ENCODE measurements around the gene PDLIM4. TPM values are rescaled to one million over a fixed set of nuclear protein-coding genes. Genes with fewer than 3 reads are reported as not detected.

Gene PDLIM4
- total and polyA plus RNA-seq, 3 donors from 2014 or later = 11.8 to 20.5 (median 18.5) TPM

DNA sequence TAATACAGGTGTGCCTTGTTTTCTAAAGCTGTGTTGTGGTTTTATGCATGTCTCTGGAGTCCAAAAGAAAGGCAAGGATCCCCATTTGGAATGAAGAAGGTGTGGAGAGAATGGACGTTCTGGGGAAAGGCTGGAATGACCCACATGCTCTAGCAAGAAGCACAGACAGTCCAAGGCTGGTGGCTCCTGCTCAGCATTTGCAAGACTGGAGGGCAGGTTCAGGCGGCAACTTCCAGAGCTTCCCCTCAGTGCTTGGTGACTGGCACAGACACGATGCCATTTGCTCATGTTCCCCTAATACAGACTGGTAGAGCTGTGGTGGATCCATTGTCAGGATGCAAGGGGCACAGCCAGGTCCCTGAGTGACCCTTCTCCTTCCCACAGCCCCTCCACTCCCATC lies 44.9 kb downstream of the PDLIM4 start:
- H3K9me3 ChIP-seq = no peaks in the 10 kb centered on the region
- 76 to 85% methylated on average over 3 of the region's 3 CpGs for WGBS, 2 donors
- no peak overlapping the region for H3K4me3 ChIP-seq
- no peaks in the 10 kb centered on the region for H3K27me3 ChIP-seq
- intact Hi-C loops (cut with DNase I; ENCODE audit: low total_unique reads) = no loop called here
- H3K27ac ChIP-seq = no peak overlapping the region
- TF ChIP-seq, protein P1, sequence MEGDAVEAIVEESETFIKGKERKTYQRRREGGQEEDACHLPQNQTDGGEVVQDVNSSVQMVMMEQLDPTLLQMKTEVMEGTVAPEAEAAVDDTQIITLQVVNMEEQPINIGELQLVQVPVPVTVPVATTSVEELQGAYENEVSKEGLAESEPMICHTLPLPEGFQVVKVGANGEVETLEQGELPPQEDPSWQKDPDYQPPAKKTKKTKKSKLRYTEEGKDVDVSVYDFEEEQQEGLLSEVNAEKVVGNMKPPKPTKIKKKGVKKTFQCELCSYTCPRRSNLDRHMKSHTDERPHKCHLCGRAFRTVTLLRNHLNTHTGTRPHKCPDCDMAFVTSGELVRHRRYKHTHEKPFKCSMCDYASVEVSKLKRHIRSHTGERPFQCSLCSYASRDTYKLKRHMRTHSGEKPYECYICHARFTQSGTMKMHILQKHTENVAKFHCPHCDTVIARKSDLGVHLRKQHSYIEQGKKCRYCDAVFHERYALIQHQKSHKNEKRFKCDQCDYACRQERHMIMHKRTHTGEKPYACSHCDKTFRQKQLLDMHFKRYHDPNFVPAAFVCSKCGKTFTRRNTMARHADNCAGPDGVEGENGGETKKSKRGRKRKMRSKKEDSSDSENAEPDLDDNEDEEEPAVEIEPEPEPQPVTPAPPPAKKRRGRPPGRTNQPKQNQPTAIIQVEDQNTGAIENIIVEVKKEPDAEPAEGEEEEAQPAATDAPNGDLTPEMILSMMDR (IDR thresholded peaks at IDR 0.05) = no peak
- no peak for TF ChIP-seq POLR2A (IDR thresholded peaks at IDR 0.05)
- no peaks in the 10 kb centered on the region for H3K4me1 ChIP-seq
- H3K36me3 ChIP-seq (ENCODE audit: low read depth, missing control alignments) = no peaks in the 10 kb centered on the region
- DNase-seq = no peak

DNA sequence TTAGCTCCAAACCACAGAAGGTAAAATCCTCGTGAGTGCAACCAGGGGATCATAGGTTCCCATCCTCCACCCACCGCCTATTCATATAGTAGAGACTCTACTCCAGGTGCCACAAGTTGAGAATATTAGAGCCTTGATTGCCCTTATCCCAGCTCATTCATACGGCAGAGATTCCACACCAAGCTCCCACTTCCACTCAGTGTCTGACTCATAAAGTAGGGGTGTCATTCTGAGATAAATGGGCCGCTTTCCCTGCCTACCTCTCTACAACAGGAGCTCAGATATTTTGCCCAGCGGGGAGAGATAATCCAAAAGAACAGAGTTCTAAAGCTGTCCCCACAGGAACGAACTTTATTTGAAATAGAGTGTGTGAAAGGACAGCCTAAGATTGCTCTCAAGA lies 46.1 kb downstream of the PDLIM4 start:
- Histone ChIP-seq H3K9me3 (no peaks in the 10 kb centered on the region), H3K27ac (no peak overlapping the region), H3K4me3 (no peak overlapping the region), H3K4me1 (no peaks in the 10 kb centered on the region), H3K36me3 (ENCODE audit: low read depth, missing control alignments) (no peaks in the 10 kb centered on the region), H3K27me3 (no peaks in the 10 kb centered on the region)
- WGBS, 2 donors = 92 to 97% methylated on average over 6 of the region's 6 CpGs
- intact Hi-C loops (cut with DNase I; ENCODE audit: low total_unique reads) = no loop called here
- TF ChIP-seq, protein P1 (IDR thresholded peaks at IDR 0.05) = no peak
- TF ChIP-seq POLR2A (IDR thresholded peaks at IDR 0.05) = no peak
- no peak for DNase-seq

DNA sequence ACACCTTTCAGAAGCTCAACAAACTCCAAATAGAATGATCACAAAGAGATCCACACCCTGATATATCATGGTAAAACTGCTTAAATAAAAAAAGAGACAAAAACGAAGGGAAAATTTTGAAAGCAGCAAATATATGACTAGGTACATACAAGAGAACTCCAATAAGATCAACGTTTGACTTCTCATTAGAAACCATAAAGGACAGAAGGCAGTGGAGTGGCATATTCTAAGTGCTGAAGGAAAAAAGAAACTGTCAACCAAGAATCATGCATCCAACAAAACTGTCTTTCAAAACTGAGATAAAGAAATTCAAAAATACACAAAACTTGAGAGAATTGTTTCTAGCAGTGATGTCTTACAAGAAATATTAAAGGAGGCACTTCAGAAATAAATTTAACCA lies 47.9 kb downstream of the PDLIM4 start:
- WGBS, 2 donors = 83 to 84% methylated on average over 2 of the region's 2 CpGs
- DNase-seq = no peak
- intact Hi-C loops (cut with DNase I; ENCODE audit: low total_unique reads) = no loop called here
- Histone ChIP-seq H3K9me3 (no peaks in the 10 kb centered on the region), H3K27me3 (no peaks in the 10 kb centered on the region), H3K36me3 (ENCODE audit: low read depth, missing control alignments) (no peaks in the 10 kb centered on the region), H3K4me3 (no peak overlapping the region), H3K27ac (no peak overlapping the region), H3K4me1 (no peaks in the 10 kb centered on the region)
- TF ChIP-seq POLR2A (IDR thresholded peaks at IDR 0.05) = no peak
- TF ChIP-seq, protein P1 (IDR thresholded peaks at IDR 0.05) = no peak

DNA sequence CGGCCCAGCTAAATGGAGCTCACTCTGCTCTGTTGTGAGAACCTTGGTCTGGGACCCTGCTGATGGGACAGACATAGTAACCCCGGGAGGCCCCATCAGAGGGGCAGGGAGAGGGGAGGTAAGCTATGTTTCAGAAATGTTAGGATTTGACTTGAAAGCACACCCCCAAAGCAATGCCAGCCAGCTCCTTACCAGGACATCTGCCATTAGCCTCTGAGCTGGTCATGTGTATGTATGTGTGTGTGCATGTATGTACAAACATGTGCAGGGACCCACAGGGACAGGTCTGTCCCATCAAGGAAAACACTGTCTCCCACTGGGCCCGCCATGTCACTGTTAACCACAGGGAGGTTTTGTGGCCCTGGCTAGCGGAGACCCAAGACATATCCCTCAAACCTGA lies 51.2 kb downstream of the PDLIM4 start:
- DNase-seq = no peak
- Histone ChIP-seq H3K4me1 (no peaks in the 10 kb centered on the region), H3K36me3 (ENCODE audit: low read depth, missing control alignments) (no peaks in the 10 kb centered on the region), H3K4me3 (no peak overlapping the region), H3K9me3 (no peaks in the 10 kb centered on the region), H3K27ac (no peak overlapping the region), H3K27me3 (no peaks in the 10 kb centered on the region)
- 97 to 100% methylated on average over 2 to 4 of the region's 4 CpGs for WGBS, 2 donors
- TF ChIP-seq, protein P1 (IDR thresholded peaks at IDR 0.05) = no peak
- intact Hi-C loops (cut with DNase I; ENCODE audit: low total_unique reads) = no loop called here

DNA sequence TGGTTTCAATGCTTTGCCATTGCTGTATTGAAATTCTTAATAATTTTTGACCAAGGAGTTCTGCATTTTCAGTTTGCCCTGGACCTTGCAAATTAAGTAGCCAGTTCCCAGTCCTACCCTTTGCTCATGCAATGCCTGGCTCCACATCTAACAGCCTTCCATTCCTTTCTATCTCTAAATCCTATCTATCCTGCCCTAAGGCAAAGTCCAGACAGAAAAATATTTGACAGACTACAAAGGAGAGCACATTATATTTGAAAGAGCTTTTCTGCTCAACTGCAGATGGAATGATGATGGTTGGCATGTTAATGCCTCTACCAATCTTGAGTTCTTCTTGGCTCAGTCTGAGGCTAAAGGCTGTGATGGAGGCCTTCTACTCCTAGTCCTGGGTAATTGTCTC lies 52.2 kb downstream of the PDLIM4 start:
- DNase-seq = no peak
- TF ChIP-seq, protein P1 (IDR thresholded peaks at IDR 0.05) = no peak
- no peak for TF ChIP-seq POLR2A (IDR thresholded peaks at IDR 0.05)
- Histone ChIP-seq H3K4me3 (no peak overlapping the region), H3K27ac (no peak overlapping the region), H3K27me3 (no peaks in the 10 kb centered on the region), H3K9me3 (no peaks in the 10 kb centered on the region), H3K36me3 (ENCODE audit: low read depth, missing control alignments) (no peaks in the 10 kb centered on the region), H3K4me1 (no peaks in the 10 kb centered on the region)
- intact Hi-C loops (cut with DNase I; ENCODE audit: low total_unique reads) = no loop called here

Data from testis (tissue), 3 donors.